SK-N-SH (cell line): Measurements from ENCODE around the gene TAF6. TPM values are rescaled to one million over a fixed set of nuclear protein-coding genes. Genes with fewer than 3 reads are reported as not detected.

Experiments
- CTCF ChIA-PET: fragments of 300-600, 350-600 bp; formaldehyde crosslinking; extraction: SDS; loops from one replicate; lab custom pipeline; 2021; lab: Yijun Ruan, JAX
- POLR2A ChIA-PET: fragments of 350-600 bp; sonication (Branson Sonifier 250); formaldehyde crosslinking; extraction: SDS; loops from one replicate; lab custom pipeline; 2020; ENCODE audit warnings: antibody characterized with exemption, inconsistent platforms; lab: Yijun Ruan, JAX
- DNase-seq: peaks from one replicate; pipeline ENCODE4 v3.0.0; 2012
- H2AFZ ChIP-seq: fragments of 200-600 bp; sonication (generic); 2 replicates; pipeline ENCODE4 v1.8.1; 2016; ENCODE audit warnings: antibody characterized with exemption, mild to moderate bottlenecking, low read depth
- H3F3A ChIP-seq: fragments of 200-600 bp; sonication (generic); replicated peaks from 2 replicates; pipeline ENCODE3; 2016; ENCODE audit warnings: antibody characterized with exemption, mild to moderate bottlenecking; ENCODE audit not compliant: insufficient read depth
- H3K27ac ChIP-seq, 2 experiments: fragments of 200-500 bp in 1 of 2; fragments of 200-600 bp in 1 of 2; sonication (Bioruptor generic) in 1 of 2; sonication (generic), shearing (Covaris generic) in 1 of 2; 2 replicates each; pipeline versions ENCODE4 v1.5.1 to v1.6.1; 2014 to 2016; ENCODE audit warnings: low read depth in 2 of 2, inconsistent platforms in 1 of 2, low read length in 1 of 2, mild to moderate bottlenecking in 1 of 2, mixed read lengths in 1 of 2
- H3K27me3 ChIP-seq: fragments of 200-600 bp; sonication (generic), shearing (Covaris generic); 2 replicates; pipeline ENCODE4 v1.6.1; 2016; ENCODE audit warnings: mixed run types; ENCODE audit not compliant: insufficient read depth
- H3K36me3 ChIP-seq, 2 experiments: fragments of 200-500 bp in 1 of 2; fragments of 200-600 bp in 1 of 2; sonication (Bioruptor generic) in 1 of 2; sonication (generic) in 1 of 2; replicated peaks in 1 of 2; 2 replicates each; pipeline versions ENCODE3 to v1.5.1; 2014 to 2016; ENCODE audit warnings: low read length in 1 of 2, mild to moderate bottlenecking in 1 of 2; ENCODE audit not compliant: insufficient read depth in 2 of 2, control insufficient read depth in 1 of 2
- H3K4me1 ChIP-seq, 2 experiments: fragments of 200-500 bp in 1 of 2; fragments of 200-600 bp in 1 of 2; sonication (Bioruptor generic) in 1 of 2; sonication (generic), shearing (Covaris generic) in 1 of 2; 2 replicates each; pipeline versions ENCODE4 v1.5.1 to v1.6.1; 2014 to 2016; ENCODE audit warnings: low read depth in 1 of 2, low read length in 1 of 2, mixed run types in 1 of 2; ENCODE audit not compliant: insufficient read depth in 2 of 2, control insufficient read depth in 1 of 2
- H3K4me2 ChIP-seq: fragments of 200-600 bp; sonication (generic), shearing (Covaris generic); 2 replicates; pipeline ENCODE4 v1.6.1; 2017; ENCODE audit warnings: mixed run types
- H3K4me3 ChIP-seq, 2 experiments: fragments of 200-500 bp in 1 of 2; fragments of 200-600 bp in 1 of 2; sonication (Bioruptor generic) in 1 of 2; sonication (generic), shearing (Covaris generic) in 1 of 2; 2 replicates each; pipeline versions ENCODE4 v1.5.1 to v1.8.1; 2014 to 2016; ENCODE audit warnings: low read depth in 2 of 2, inconsistent platforms in 1 of 2, low read length in 1 of 2, mild to moderate bottlenecking in 1 of 2, mixed read lengths in 1 of 2, moderate library complexity in 1 of 2
- H3K79me2 ChIP-seq: fragments of 200-600 bp; sonication (generic); 2 replicates; pipeline ENCODE4 v1.8.1; 2017; ENCODE audit warnings: mild to moderate bottlenecking; ENCODE audit not compliant: insufficient read depth
- H3K9ac ChIP-seq: fragments of 200-600 bp; sonication (generic); 2 replicates; pipeline ENCODE4 v1.6.1; 2017; ENCODE audit warnings: mixed run types
- H3K9me2 ChIP-seq: fragments of 200-600 bp; sonication (generic); 2 replicates; pipeline ENCODE4 v1.6.1; 2017; ENCODE audit warnings: mixed run types
- H3K9me3 ChIP-seq: fragments of 200-600 bp; sonication (generic); 2 replicates; pipeline ENCODE4 v1.6.1; 2017; ENCODE audit warnings: mixed run types, mild to moderate bottlenecking, moderate library complexity
- H4K20me1 ChIP-seq: fragments of 200-600 bp; sonication (generic); 2 replicates; pipeline ENCODE4 v1.6.1; 2017; ENCODE audit warnings: mild to moderate bottlenecking, mixed run types; ENCODE audit not compliant: insufficient read depth
- FOSL2 ChIP-seq: IDR thresholded peaks from 2 replicates; pipeline ENCODE4 v1.4.0; 2012; ENCODE audit warnings: low read depth, mild to moderate bottlenecking, moderate library complexity, borderline replicate concordance
- POLR2AphosphoS5 ChIP-seq: IDR thresholded peaks from 2 replicates; pipeline ENCODE4 v1.6.1; 2012; ENCODE audit warnings: low read depth, low read length
- RAD21 ChIP-seq: IDR thresholded peaks from 2 replicates; pipeline ENCODE4 v1.6.1; 2012; ENCODE audit warnings: mild to moderate bottlenecking, low read length
- RCOR1 ChIP-seq: fragments of 150-350 bp; IDR thresholded peaks from 2 replicates; pipeline ENCODE4 v1.6.1; 2017; ENCODE audit warnings: antibody characterized with exemption, low read length
- RFX5 ChIP-seq: IDR thresholded peaks from 2 replicates; pipeline ENCODE4 v1.6.1; 2012; ENCODE audit warnings: mild to moderate bottlenecking, improper control_type of control experiment, low read length
- SMC3 ChIP-seq: IDR thresholded peaks from 2 replicates; pipeline ENCODE4 v1.6.1; 2012; ENCODE audit warnings: low read depth, low read length, improper control_type of control experiment
- TCF12 ChIP-seq: IDR thresholded peaks from 2 replicates; pipeline ENCODE4 v1.4.0; 2012
- WGBS: methylation state at CpG from one replicate; pipeline ENCODE4 v1.1.6; 2017; ENCODE audit warnings: low lambda C conversion rate; 5-methylcytosine and 5-hydroxymethylcytosine counted together
- polyA plus RNA-seq, 3 experiments: library from polyadenylated mRNA; depleted of rRNA; stranded (reverse); fragments of >200 nt; gene quantifications; 2 replicates each; pipeline ENCODE4 v1.2.3, GENCODE V29; 2012
- TF ChIP-seq, protein P1 (sequence below): IDR thresholded peaks from 2 replicates; pipeline ENCODE4 v1.6.1; 2012; ENCODE audit warnings: mild to moderate bottlenecking, low read depth, low read length, moderate library complexity
- TF ChIP-seq, protein P2 (sequence below): IDR thresholded peaks from 2 replicates; pipeline ENCODE4 v1.4.0; 2012; ENCODE audit warnings: low read depth, borderline replicate concordance
- TF ChIP-seq, protein P3 (sequence below): fragments of 150-350 bp; IDR thresholded peaks from 2 replicates; pipeline ENCODE4 v1.6.1; 2017; ENCODE audit warnings: antibody characterized with exemption, low read length, low read depth, borderline replicate concordance
- TF ChIP-seq, protein P4 (sequence below): fragments of 200-600 bp; sonication (generic); IDR thresholded peaks from 2 replicates; pipeline ENCODE4 v1.6.1; 2017; ENCODE audit warnings: antibody characterized with exemption, mild to moderate bottlenecking, moderate library complexity
- TF ChIP-seq, protein P5 (sequence below): fragments of 150-350 bp; IDR thresholded peaks from 2 replicates; pipeline ENCODE4 v1.6.1; 2016; ENCODE audit warnings: mild to moderate bottlenecking, low read depth, low read length
- TF ChIP-seq, protein P6 (sequence below): IDR thresholded peaks from 2 replicates; pipeline ENCODE4 v1.4.0; 2012; ENCODE audit warnings: low read depth, borderline replicate concordance
- TF ChIP-seq, protein P7 (sequence below): IDR thresholded peaks from 2 replicates; pipeline ENCODE4 v1.4.0; 2012; ENCODE audit warnings: low read depth

TAF6 gene
- polyA plus RNA-seq, 1 of the 3 experiments (the other 2 are of a cell fraction): 70.5 TPM

DNA sequence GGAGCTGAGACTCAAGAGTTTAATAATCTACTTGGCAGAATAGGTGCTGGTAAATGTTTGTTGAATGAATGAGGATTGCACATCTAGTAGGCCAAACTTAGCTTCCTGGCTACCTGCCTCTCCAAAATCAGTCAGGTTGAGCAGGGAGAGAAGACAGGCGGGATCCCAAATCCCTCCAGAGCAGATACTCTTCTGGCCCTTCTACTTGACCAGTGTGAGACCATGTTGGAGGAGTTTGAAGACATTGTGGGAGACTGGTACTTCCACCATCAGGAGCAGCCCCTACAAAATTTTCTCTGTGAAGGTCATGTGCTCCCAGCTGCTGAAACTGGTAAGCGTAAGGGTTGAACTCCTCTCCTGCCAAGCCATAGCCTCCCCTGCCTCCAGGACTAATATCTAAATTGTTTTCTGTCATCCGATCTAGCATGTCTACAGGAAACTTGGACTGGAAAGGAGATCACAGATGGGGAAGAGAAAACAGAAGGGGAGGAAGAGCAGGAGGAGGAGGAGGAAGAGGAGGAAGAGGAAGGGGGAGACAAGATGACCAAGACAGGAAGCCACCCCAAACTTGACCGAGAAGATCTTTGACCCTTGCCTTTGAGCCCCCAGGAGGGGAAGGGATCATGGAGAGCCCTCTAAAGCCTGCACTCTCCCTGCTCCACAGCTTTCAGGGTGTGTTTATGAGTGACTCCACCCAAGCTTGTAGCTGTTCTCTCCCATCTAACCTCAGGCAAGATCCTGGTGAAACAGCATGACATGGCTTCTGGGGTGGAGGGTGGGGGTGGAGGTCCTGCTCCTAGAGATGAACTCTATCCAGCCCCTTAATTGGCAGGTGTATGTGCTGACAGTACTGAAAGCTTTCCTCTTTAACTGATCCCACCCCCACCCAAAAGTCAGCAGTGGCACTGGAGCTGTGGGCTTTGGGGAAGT is 5.4 kb upstream of the TAF6 start (continued):
- TF ChIP-seq, protein P1, sequence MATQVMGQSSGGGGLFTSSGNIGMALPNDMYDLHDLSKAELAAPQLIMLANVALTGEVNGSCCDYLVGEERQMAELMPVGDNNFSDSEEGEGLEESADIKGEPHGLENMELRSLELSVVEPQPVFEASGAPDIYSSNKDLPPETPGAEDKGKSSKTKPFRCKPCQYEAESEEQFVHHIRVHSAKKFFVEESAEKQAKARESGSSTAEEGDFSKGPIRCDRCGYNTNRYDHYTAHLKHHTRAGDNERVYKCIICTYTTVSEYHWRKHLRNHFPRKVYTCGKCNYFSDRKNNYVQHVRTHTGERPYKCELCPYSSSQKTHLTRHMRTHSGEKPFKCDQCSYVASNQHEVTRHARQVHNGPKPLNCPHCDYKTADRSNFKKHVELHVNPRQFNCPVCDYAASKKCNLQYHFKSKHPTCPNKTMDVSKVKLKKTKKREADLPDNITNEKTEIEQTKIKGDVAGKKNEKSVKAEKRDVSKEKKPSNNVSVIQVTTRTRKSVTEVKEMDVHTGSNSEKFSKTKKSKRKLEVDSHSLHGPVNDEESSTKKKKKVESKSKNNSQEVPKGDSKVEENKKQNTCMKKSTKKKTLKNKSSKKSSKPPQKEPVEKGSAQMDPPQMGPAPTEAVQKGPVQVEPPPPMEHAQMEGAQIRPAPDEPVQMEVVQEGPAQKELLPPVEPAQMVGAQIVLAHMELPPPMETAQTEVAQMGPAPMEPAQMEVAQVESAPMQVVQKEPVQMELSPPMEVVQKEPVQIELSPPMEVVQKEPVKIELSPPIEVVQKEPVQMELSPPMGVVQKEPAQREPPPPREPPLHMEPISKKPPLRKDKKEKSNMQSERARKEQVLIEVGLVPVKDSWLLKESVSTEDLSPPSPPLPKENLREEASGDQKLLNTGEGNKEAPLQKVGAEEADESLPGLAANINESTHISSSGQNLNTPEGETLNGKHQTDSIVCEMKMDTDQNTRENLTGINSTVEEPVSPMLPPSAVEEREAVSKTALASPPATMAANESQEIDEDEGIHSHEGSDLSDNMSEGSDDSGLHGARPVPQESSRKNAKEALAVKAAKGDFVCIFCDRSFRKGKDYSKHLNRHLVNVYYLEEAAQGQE: no peak
- TF ChIP-seq, protein P2, sequence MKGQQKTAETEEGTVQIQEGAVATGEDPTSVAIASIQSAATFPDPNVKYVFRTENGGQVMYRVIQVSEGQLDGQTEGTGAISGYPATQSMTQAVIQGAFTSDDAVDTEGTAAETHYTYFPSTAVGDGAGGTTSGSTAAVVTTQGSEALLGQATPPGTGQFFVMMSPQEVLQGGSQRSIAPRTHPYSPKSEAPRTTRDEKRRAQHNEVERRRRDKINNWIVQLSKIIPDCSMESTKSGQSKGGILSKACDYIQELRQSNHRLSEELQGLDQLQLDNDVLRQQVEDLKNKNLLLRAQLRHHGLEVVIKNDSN: no peak
- TF ChIP-seq TCF12 (no peak), RCOR1 (no peak), SMC3 (no peak)

DNA sequence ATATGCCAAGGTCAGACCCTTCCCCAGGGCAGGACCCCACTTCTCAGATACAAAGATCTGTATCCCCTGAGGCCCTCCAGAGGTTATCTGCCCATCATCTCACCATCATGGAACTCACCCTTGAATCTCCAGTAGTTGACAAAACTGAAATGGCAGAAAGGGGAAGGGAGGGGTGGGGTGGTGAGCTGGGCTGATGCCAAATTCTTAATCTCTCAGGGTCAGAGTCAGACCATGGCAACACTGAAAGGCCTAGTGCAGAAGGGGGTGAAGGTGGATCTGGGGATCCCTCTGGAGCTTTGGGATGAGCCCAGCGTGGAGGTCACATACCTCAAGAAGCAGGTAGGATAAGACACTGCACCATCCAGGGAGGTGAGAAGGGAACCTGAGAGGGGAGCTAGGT is 3.4 kb upstream of the TAF6 start:
- Histone ChIP-seq H3K9me2 (no peaks in the 10 kb centered on the region), H3K9me3 (no peaks in the 10 kb centered on the region), H3K27me3 (no peaks in the 10 kb centered on the region), H3K79me2 (peaks cover 73% of the 10 kb centered on the region), H3K27ac (no peak overlapping the region), H3K4me3 (no peak overlapping the region), H3K9ac (no peak overlapping the region), H3K4me2 (no peak overlapping the region), H2AFZ (no peak overlapping the region), H3K4me1 (peaks cover 11 to 15% of the 10 kb centered on the region in 2 experiments; a peak in 3 of 4 replicates), H3K36me3 (peaks cover 13 to 22% of the 10 kb centered on the region in 2 experiments), H3F3A (peaks cover 45% of the 10 kb centered on the region), H4K20me1 (no peaks in the 10 kb centered on the region)
- TF ChIP-seq, protein P3, sequence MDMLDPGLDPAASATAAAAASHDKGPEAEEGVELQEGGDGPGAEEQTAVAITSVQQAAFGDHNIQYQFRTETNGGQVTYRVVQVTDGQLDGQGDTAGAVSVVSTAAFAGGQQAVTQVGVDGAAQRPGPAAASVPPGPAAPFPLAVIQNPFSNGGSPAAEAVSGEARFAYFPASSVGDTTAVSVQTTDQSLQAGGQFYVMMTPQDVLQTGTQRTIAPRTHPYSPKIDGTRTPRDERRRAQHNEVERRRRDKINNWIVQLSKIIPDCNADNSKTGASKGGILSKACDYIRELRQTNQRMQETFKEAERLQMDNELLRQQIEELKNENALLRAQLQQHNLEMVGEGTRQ: no peak
- TF ChIP-seq RFX5 (no peak), FOSL2 (no peak), RAD21 (no peak), POLR2AphosphoS5 (no peak), SMC3 (no peak)
- TF ChIP-seq, protein P4, sequence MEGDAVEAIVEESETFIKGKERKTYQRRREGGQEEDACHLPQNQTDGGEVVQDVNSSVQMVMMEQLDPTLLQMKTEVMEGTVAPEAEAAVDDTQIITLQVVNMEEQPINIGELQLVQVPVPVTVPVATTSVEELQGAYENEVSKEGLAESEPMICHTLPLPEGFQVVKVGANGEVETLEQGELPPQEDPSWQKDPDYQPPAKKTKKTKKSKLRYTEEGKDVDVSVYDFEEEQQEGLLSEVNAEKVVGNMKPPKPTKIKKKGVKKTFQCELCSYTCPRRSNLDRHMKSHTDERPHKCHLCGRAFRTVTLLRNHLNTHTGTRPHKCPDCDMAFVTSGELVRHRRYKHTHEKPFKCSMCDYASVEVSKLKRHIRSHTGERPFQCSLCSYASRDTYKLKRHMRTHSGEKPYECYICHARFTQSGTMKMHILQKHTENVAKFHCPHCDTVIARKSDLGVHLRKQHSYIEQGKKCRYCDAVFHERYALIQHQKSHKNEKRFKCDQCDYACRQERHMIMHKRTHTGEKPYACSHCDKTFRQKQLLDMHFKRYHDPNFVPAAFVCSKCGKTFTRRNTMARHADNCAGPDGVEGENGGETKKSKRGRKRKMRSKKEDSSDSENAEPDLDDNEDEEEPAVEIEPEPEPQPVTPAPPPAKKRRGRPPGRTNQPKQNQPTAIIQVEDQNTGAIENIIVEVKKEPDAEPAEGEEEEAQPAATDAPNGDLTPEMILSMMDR: no peak
- TF ChIP-seq, protein P5, sequence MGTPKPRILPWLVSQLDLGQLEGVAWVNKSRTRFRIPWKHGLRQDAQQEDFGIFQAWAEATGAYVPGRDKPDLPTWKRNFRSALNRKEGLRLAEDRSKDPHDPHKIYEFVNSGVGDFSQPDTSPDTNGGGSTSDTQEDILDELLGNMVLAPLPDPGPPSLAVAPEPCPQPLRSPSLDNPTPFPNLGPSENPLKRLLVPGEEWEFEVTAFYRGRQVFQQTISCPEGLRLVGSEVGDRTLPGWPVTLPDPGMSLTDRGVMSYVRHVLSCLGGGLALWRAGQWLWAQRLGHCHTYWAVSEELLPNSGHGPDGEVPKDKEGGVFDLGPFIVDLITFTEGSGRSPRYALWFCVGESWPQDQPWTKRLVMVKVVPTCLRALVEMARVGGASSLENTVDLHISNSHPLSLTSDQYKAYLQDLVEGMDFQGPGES: no peak
- TF ChIP-seq, protein P6, sequence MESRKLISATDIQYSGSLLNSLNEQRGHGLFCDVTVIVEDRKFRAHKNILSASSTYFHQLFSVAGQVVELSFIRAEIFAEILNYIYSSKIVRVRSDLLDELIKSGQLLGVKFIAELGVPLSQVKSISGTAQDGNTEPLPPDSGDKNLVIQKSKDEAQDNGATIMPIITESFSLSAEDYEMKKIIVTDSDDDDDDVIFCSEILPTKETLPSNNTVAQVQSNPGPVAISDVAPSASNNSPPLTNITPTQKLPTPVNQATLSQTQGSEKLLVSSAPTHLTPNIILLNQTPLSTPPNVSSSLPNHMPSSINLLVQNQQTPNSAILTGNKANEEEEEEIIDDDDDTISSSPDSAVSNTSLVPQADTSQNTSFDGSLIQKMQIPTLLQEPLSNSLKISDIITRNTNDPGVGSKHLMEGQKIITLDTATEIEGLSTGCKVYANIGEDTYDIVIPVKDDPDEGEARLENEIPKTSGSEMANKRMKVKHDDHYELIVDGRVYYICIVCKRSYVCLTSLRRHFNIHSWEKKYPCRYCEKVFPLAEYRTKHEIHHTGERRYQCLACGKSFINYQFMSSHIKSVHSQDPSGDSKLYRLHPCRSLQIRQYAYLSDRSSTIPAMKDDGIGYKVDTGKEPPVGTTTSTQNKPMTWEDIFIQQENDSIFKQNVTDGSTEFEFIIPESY: no peak
- TF ChIP-seq, protein P7, sequence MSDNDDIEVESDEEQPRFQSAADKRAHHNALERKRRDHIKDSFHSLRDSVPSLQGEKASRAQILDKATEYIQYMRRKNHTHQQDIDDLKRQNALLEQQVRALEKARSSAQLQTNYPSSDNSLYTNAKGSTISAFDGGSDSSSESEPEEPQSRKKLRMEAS: no peak
- ChIA-PET CTCF (interaction anchor here (0.8 to 5.0 kb wide), 2 partner anchors 9 to 98 kb away, joined by 3 to 40 read pairs; no protein-coding TSS in a partner anchor), POLR2A (interaction anchor here (1.0 to 5.3 kb wide), 2 partner anchors 17 to 22 kb away, joined by 3 to 70 read pairs; partner anchors contain the start of genes AP4M1 and MCM7)
- no peak for DNase-seq
- WGBS: 91% methylated on average over 1 of the region's 1 CpG
